Astrocyte of the hippocampus (primary cell): ENCODE measurements around the gene IGFLR1.

Source experiments
- DNase-seq: peaks from one replicate; pipeline ENCODE4 v3.0.0; 2011; ENCODE audit warnings: low read depth, low spot score

IGFLR1 gene

GRCh38 chr19:35739275-35740107 is 2.8 kb downstream of the IGFLR1 start:
- DNase-seq: no peak

- DNase-seq: no peak
Measured at GRCh38 chr19:35738887-35739229, 3.4 kb downstream of the IGFLR1 start.

GRCh38 chr19:35738021-35738886 is 4.0 kb downstream of the IGFLR1 start:
- DNase-seq: no peak

GRCh38 chr19:35736913-35737886 is 5.1 kb downstream of the IGFLR1 start:
- DNase-seq: no peak

- DNase-seq: no peak
Measured at GRCh38 chr19:35734889-35735288, 7.4 kb downstream of the IGFLR1 start.

- DNase-seq: no peak
Measured at GRCh38 chr19:35734273-35734672, 8.0 kb downstream of the IGFLR1 start.

GRCh38 chr19:35733180-35734125 is 8.8 kb downstream of the IGFLR1 start:
- no peak for DNase-seq

- no peak for DNase-seq
Measured at GRCh38 chr19:35732540-35733179, 9.6 kb downstream of the IGFLR1 start.

- no peak for DNase-seq
Measured at GRCh38 chr19:35731779-35732405, 10.4 kb downstream of the IGFLR1 start.

GRCh38 chr19:35731353-35731752 is 10.9 kb downstream of the IGFLR1 start:
- DNase-seq: no peak

- no peak for DNase-seq
Measured at GRCh38 chr19:35730326-35730725, 11.9 kb downstream of the IGFLR1 start.

- no peak for DNase-seq
Measured at GRCh38 chr19:35729763-35730162, 12.5 kb downstream of the IGFLR1 start.

- DNase-seq: no peak
Measured at GRCh38 chr19:35729021-35729420, 13.2 kb downstream of the IGFLR1 start.

GRCh38 chr19:35727956-35728706 is 14.1 kb downstream of the IGFLR1 start:
- no peak for DNase-seq

- no peak for DNase-seq
Measured at GRCh38 chr19:35727053-35727955, 14.9 kb downstream of the IGFLR1 start.

GRCh38 chr19:35725216-35725861 is 16.9 kb downstream of the IGFLR1 start:
- DNase-seq: no peak

GRCh38 chr19:35724560-35724959 is 17.7 kb downstream of the IGFLR1 start:
- DNase-seq: no peak
